MM.1S (cell line): ENCODE measurements around the gene MAGOH.

Experiments used
- DNase-seq: peaks from one replicate; pipeline ENCODE4 v3.0.0-alpha.2; 2015
- H2AFZ ChIP-seq: fragments of 300-600 bp; sonication (generic); 2 replicates; pipeline ENCODE4 v1.6.0; 2016; ENCODE audit warnings: antibody characterized with exemption, low read length
- H3F3A ChIP-seq: fragments of 300-600 bp; sonication (generic); 2 replicates; pipeline ENCODE4 v1.6.1; 2016; ENCODE audit warnings: mild to moderate bottlenecking, antibody characterized with exemption, low read length, moderate library complexity, mixed read lengths; ENCODE audit not compliant: insufficient read depth
- H3K27ac ChIP-seq: fragments of 300-600 bp; sonication (generic); 2 replicates; pipeline ENCODE4 v1.5.1; 2016; ENCODE audit warnings: mild to moderate bottlenecking, low read length
- H3K27me3 ChIP-seq: fragments of 300-600 bp; sonication (generic); replicated peaks from 2 replicates; pipeline ENCODE4 v1.6.0; 2016; ENCODE audit warnings: low read length; ENCODE audit not compliant: insufficient read depth
- H3K36me3 ChIP-seq: fragments of 300-600 bp; sonication (generic); replicated peaks from 2 replicates; pipeline ENCODE4 v1.6.1; 2016; ENCODE audit warnings: mild to moderate bottlenecking, low read length, mixed read lengths; ENCODE audit not compliant: insufficient read depth
- H3K4me1 ChIP-seq: fragments of 300-600 bp; sonication (generic); 2 replicates; pipeline ENCODE4 v1.6.1; 2016; ENCODE audit warnings: low read length, mixed read lengths
- H3K4me2 ChIP-seq: fragments of 300-600 bp; sonication (generic); 2 replicates; pipeline ENCODE4 v1.6.0; 2016; ENCODE audit warnings: low read depth, low read length
- H3K4me3 ChIP-seq: fragments of 300-600 bp; sonication (generic); 2 replicates; pipeline ENCODE4 v1.5.1; 2016; ENCODE audit warnings: low read length, mixed read lengths
- H3K79me2 ChIP-seq: fragments of 300-600 bp; sonication (generic); 2 replicates; pipeline ENCODE4 v1.6.1; 2016; ENCODE audit warnings: mixed run types, low read length, mixed read lengths
- H3K9ac ChIP-seq: fragments of 300-600 bp; sonication (generic); 2 replicates; pipeline ENCODE4 v1.6.1; 2016; ENCODE audit warnings: low read length, mixed read lengths
- H3K9me2 ChIP-seq: fragments of 300-600 bp; sonication (generic); replicated peaks from 2 replicates; pipeline ENCODE4 v1.6.1; 2016; ENCODE audit warnings: mild to moderate bottlenecking, low read length, mixed read lengths; ENCODE audit not compliant: insufficient read depth
- H3K9me3 ChIP-seq: fragments of 300-600 bp; sonication (generic); replicated peaks from 2 replicates; pipeline ENCODE4 v1.6.1; 2016; ENCODE audit warnings: mild to moderate bottlenecking, low read length, mixed read lengths; ENCODE audit not compliant: insufficient read depth
- H4K20me1 ChIP-seq: fragments of 300-600 bp; sonication (generic); 2 replicates; pipeline ENCODE4 v1.6.1; 2016; ENCODE audit warnings: mild to moderate bottlenecking, low read length, moderate library complexity, mixed read lengths; ENCODE audit not compliant: insufficient read depth
- EZH2 ChIP-seq: fragments of 300-600 bp; sonication (generic); optimal IDR thresholded peaks from 2 replicates; pipeline ENCODE3; 2017; ENCODE audit warnings: low read depth, mild to moderate bottlenecking, antibody characterized with exemption, low read length, mixed read lengths
- EZH2phosphoT487 ChIP-seq: fragments of 300-600 bp; sonication (generic); IDR thresholded peaks from 2 replicates; pipeline ENCODE4 v1.6.1; 2018; ENCODE audit warnings: antibody characterized with exemption, low read length
- TF ChIP-seq, protein P1 (sequence below): fragments of 300-600 bp; sonication (generic); IDR thresholded peaks from 2 replicates; pipeline ENCODE4 v1.5.1; 2016; ENCODE audit warnings: antibody characterized with exemption, low read length, mixed read lengths

MAGOH gene

DNA sequence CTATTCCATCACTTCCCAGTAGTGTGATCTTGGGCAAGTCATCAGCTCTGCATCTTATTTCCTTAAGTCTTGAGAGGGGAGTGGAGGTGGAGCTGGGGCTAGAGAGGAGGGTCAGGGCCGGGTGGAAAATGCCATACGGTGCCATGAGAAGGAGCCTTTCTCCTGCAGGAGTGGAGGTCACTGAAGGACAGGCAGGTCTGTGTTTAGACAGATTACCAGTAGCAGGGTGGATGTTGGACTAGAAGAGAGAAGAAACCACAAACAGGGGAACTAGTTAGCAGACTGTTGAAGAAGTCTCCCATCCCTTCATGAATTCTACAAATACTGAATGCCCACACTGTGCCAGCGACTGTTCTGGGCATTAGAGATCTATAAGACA lies 55.6 kb downstream of the MAGOH start:
- H2AFZ ChIP-seq: no peak overlapping the region
- peaks cover 7% of the 10 kb centered on the region; the same call in 1 of the 2 replicates for H3K27me3 ChIP-seq
- H3K9ac ChIP-seq: no peak overlapping the region
- H3K4me3 ChIP-seq: no peak overlapping the region
- H3K4me2 ChIP-seq: no peak overlapping the region
- H3K36me3 ChIP-seq: no peaks in the 10 kb centered on the region
- no peaks in the 10 kb centered on the region for H3F3A ChIP-seq
- H4K20me1 ChIP-seq: no peaks in the 10 kb centered on the region
- H3K9me2 ChIP-seq: no peaks in the 10 kb centered on the region
- TF ChIP-seq EZH2 (no peak), EZH2phosphoT487 (no peak)
- TF ChIP-seq, protein P1, sequence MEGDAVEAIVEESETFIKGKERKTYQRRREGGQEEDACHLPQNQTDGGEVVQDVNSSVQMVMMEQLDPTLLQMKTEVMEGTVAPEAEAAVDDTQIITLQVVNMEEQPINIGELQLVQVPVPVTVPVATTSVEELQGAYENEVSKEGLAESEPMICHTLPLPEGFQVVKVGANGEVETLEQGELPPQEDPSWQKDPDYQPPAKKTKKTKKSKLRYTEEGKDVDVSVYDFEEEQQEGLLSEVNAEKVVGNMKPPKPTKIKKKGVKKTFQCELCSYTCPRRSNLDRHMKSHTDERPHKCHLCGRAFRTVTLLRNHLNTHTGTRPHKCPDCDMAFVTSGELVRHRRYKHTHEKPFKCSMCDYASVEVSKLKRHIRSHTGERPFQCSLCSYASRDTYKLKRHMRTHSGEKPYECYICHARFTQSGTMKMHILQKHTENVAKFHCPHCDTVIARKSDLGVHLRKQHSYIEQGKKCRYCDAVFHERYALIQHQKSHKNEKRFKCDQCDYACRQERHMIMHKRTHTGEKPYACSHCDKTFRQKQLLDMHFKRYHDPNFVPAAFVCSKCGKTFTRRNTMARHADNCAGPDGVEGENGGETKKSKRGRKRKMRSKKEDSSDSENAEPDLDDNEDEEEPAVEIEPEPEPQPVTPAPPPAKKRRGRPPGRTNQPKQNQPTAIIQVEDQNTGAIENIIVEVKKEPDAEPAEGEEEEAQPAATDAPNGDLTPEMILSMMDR: no peak
- H3K4me1 ChIP-seq: no peaks in the 10 kb centered on the region
- DNase-seq: no peak
- H3K9me3 ChIP-seq: no peaks in the 10 kb centered on the region
- H3K27ac ChIP-seq: no peak overlapping the region
- H3K79me2 ChIP-seq: no peaks in the 10 kb centered on the region

DNA sequence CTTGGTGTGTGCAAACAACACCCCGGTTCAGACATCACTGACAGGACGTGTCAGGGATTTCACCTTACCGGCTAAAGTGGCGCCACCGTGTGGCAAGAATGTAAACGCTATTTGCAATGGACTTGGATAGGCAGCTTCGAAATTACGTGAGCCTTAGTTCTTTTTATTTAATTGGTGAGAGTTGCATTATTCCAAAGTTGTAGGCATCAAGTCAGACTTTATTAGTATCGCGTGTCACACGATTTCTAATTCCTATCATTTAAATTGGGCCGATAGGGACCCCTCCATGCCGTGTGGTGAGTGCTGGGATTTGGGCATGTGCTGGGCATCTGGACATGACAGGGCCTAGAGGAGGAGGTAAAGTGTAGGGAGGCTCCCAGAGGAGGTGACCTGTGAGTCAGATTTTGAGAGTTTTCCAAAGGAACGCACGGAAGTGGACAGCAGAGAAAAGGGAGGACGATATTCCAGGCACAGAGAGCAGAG lies 56.2 kb downstream of the MAGOH start:
- H3K27ac ChIP-seq: no peak overlapping the region
- peaks cover 7% of the 10 kb centered on the region; the same call in 1 of the 2 replicates for H3K27me3 ChIP-seq
- TF ChIP-seq, protein P1: peak; percentile 95
- TF ChIP-seq EZH2phosphoT487 (no peak), EZH2 (no peak)
- H2AFZ ChIP-seq: peak overlapping the region; percentile 69; the same call in 1 of the 2 replicates
- no peak overlapping the region for H3K4me3 ChIP-seq
- H3K9me2 ChIP-seq: no peaks in the 10 kb centered on the region
- no peaks in the 10 kb centered on the region for H3F3A ChIP-seq
- H3K9ac ChIP-seq: no peak overlapping the region
- no peaks in the 10 kb centered on the region for H3K79me2 ChIP-seq
- no peaks in the 10 kb centered on the region for H3K36me3 ChIP-seq
- no peaks in the 10 kb centered on the region for H4K20me1 ChIP-seq
- H3K4me1 ChIP-seq: no peaks in the 10 kb centered on the region
- DNase-seq: peak; percentile 82
- H3K4me2 ChIP-seq: peak overlapping the region; percentile 45; the same call in 1 of the 2 replicates
- H3K9me3 ChIP-seq: no peaks in the 10 kb centered on the region

DNA sequence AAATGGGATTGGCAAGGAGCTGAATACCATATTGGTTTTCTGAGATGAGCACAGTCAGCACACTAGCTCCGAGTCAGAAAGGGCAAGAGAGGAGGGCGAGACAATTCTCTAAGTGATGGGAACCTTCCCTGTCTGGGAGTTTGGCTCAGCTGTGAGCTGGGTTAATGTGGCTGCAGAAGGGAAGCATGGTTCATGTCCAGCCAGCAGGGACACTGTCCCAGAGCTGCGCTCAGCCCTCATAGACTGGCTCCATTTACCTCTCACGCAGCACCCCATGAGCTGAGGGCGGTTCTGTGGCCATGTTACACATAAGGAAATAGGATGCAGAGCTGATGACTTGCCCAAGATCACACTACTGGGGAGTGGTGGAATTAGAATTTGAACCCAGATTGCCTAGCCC lies 57.4 kb downstream of the MAGOH start:
- Histone ChIP-seq H3K27me3 (peaks cover 7% of the 10 kb centered on the region; the same call in 1 of the 2 replicates), H3K27ac (no peak overlapping the region), H3K4me2 (no peak overlapping the region), H3K4me3 (no peak overlapping the region), H3F3A (no peaks in the 10 kb centered on the region), H3K9me2 (no peaks in the 10 kb centered on the region), H3K4me1 (no peaks in the 10 kb centered on the region), H3K9ac (no peak overlapping the region), H3K79me2 (no peaks in the 10 kb centered on the region), H3K9me3 (no peaks in the 10 kb centered on the region), H2AFZ (no peak overlapping the region), H3K36me3 (no peaks in the 10 kb centered on the region), H4K20me1 (no peaks in the 10 kb centered on the region)
- DNase-seq: no peak
- TF ChIP-seq, protein P1: no peak
- TF ChIP-seq EZH2: no peak
- TF ChIP-seq EZH2phosphoT487: no peak
